Thyroid gland (tissue), 4 donors: ENCODE measurements around the gene SYNGR3.
A peak's percentile ranks its signal among the peaks of the same experiment; 100 is the strongest.

Experiments
- CTCF ChIP-seq, 6 experiments: fragments of 200-600 bp in 3 of 6; fragments of 450-650 bp in 3 of 6; sonication (generic) in 3 of 6; IDR thresholded peaks; one replicate each; pipeline ENCODE4 v1.5.1; 2016 to 2019; ENCODE audit warnings: antibody characterized with exemption in 6 of 6, mild to moderate bottlenecking in 2 of 6, inconsistent platforms in 1 of 6, moderate library complexity in 1 of 6
- POLR2A ChIP-seq, 2 donors: fragments of 450-650 bp; IDR thresholded peaks; one replicate each; pipeline ENCODE4 v1.6.1; 2017; ENCODE audit warnings: antibody characterized with exemption in 2 of 2, mild to moderate bottlenecking in 2 of 2, moderate library complexity in 1 of 2

GRCh38 chr16:1983544-1984346 is 6.0 kb upstream of the SYNGR3 start, which contains the start of gene GFER:
- TF ChIP-seq CTCF (IDR thresholded peaks at IDR 0.05), result peak in 3 of 6 experiments; percentile 17 to 42 (median 32)
- TF ChIP-seq POLR2A (IDR thresholded peaks at IDR 0.05), result peak in 1 of 2 donors; percentile 54
